ENCODE measurements around the gene CDKN1C.
"Not testable (repeated sequence)": the region's sequence is repeated elsewhere in the genome, so short reads cannot be mapped to it uniquely, and the experiment has no call there.

The CDKN1C gene

DNA sequence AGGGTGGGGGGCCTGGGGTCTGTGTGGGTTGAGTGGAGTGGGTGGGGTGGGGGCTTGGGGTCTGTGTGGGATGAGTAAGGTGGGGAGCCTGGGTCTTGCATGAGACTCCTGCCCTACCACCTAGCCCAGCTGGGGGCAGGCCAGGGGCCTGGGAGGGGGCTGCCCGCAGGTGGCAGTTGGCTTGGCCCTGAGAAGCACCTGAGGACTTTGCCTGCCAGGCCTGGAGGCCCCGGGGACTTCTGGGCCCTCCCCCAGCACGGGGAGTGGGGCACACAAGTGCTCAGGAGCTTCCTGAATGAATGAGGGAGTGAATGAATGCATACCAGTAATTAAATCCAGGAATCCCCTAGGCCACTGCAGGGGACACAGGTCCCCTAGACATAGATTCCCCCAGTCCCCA is 37.1 kb upstream of the CDKN1C start:
- DNase-seq, result no peak

DNA sequence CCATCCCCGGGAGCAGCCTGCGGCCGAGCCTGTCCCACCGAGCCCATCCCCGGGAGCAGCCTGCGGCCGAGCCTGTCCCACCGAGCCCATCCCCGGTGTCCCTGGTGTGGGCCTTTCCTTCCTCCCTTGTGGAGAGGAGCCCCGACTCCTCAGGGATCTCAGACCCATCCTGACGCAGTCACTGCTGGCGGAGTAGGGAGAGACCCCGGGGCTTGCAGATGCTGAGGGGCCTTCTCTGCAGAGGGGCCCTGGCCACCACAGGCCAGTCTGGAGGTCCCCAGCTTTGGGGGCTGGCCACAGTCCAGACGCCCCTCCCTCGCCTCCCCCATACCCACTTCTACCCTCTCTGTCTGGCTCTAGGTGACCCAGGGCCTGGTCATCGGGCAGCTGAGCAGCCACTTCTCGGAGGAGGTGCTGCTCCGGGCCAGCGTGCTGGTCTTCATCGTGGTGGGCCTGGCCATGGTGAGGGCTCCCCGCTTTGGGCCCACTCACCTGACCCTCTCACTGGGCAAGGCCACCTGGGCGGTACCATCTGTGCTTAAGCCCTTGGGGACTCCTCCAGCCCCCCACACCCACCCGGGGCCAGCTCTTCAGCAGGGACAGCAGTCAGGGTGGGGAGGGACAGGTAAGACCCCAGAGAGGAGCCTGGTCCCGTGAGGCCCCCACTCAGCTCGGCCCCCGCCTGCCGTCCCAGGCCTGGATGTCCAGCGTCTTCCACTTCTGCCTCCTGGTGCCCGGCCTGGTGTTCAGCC is 36.3 kb upstream of the CDKN1C start:
- DNase-seq, result no peak

DNA sequence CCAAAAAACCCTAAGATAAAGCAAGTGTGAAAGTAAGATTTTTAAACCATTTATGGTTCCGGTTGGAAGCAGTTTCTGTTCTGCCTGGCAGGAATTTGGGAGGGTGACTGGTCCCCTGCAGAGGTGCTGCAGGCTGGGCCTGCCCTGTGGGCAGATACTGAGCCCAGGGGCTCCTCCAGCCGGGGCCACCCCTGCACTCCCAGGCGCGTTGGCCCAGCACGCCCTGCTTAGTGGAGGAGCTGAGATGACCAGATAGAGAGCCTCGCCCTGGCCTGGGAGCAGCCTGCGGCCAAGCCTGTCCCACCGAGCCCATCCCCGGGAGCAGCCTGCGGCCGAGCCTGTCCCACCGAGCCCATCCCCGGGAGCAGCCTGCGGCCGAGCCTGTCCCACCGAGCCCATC is 35.7 kb upstream of the CDKN1C start:
- DNase-seq, result no peak

DNA sequence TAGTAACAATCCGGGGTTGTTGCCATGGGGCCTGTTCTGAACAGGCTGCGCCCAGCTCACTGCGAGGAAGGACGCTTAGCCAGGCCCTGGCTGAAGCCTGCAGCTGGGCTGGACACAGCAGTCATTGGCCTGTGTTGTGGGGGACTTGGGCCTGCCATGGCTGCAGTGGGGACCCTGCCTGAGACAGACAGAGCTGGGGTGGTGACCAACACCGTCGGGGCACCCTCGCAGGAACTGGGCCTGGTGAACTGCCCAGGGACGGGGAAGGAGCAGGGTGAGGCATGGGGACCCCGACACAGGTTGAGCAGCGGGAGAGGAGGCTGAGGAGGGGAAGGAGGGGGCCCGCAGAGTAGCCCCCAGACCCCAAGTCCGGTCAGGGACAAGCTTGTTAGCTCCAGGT is 34.8 kb upstream of the CDKN1C start:
- DNase-seq, result no peak

DNA sequence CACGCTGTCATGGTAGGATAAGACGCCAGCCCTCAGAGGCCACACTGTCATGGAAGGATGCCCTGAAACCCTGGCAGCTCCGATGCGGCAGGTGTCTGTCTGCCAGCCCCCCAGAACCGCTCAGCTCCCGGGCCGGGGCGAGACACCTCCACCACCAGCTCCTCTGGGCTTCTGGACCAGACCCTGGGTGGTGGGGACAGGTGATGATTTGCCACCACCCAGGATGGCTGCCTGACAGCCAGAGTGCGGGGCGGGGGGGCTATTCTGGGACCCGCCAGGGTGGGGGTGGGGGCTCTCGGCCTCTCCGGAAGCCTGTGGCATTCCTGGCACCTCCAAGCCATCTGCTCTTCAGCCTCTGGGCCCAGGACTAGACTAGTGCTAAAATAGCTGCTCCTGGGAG is 34.3 kb upstream of the CDKN1C start:
- DNase-seq, result no peak

DNA sequence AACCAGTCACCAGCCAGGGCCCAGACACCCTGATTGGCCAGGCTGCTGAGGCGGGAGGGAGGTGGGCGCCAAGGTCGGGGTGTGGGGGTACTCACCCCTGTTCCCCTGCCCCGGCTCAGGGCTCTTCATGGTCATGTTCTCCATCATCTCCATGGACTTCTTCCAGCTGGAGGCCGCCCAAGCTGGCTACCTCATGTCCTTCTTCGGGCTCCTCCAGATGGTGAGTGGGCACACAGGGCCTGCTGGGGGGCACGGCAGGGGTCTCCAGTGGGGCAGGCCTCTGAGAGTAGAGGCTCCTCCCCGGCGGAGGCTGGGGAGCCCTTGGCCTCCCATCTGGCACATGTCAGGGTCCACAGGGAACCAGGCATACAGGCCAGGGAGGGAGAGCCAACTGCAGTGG is 33.6 kb upstream of the CDKN1C start:
- no peak for DNase-seq

DNA sequence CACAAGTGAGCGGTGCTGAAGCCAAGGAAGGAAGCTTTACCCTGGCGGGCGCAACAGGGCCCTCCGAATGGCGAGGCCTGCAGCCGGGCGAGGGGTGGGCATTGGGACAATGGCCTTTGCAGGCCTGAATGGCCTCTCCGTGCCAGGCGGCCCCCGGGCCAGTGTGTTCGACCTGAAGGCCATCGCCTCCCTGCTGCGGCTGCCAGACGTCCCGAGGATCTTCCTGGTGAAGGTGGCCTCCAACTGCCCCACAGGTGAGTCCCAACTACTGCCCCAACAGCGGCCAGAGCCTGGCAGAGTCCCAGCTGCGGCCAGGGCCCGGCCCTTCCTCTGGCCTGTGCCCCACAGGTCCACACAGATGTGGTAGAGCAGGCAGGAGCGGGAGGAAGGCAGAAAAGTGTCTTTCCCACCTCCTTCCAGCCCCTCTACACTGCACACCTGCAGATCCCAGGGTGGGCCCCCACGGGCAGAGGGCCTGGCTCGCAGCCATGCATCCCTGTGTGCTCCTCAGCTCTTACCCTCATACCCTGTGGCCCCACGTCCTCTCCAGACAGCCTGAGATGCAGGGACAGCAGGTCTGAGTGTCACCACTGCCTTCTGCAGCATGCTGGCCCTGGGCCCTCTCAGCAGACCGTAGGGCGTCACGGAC is 32.4 kb upstream of the CDKN1C start:
- DNase-seq, result no peak

DNA sequence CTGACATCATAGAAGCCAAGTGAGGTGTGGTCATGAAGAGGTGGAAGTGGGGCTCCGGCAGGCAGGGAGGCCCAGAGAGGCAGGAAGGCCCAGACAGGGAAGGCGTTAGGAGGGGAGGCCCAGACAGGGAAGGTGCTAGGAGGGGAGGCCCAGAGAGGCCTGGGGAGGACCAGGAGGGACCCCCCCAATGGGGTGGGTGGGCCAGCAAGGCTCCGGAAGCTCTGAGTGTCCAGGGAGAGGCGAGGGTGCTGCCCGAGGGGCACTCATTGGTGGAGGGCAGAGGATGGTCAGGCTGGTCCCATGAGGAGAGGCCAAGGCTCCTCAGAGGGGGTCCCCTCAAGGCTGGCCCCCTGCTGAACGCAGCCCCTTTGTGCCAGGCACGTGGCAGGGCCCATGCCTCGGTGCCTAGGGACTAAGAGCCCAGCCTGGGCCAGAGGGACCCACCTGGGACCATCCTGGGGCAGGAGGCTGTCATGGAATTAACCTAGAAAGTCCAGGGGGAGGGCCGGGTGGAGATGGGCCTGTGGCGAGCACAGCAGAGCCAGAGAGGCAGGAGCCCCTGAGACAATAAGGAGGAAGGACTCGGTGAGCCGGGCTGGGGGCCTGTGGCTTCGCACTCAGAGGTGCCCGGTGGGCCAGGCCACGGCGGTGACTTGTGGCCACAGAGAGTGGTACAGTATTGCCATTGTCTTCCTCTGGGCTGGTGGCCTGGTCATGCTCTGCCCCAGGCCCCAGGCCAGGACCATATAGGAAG is 31.5 kb upstream of the CDKN1C start:
- DNase-seq, result no peak

DNA sequence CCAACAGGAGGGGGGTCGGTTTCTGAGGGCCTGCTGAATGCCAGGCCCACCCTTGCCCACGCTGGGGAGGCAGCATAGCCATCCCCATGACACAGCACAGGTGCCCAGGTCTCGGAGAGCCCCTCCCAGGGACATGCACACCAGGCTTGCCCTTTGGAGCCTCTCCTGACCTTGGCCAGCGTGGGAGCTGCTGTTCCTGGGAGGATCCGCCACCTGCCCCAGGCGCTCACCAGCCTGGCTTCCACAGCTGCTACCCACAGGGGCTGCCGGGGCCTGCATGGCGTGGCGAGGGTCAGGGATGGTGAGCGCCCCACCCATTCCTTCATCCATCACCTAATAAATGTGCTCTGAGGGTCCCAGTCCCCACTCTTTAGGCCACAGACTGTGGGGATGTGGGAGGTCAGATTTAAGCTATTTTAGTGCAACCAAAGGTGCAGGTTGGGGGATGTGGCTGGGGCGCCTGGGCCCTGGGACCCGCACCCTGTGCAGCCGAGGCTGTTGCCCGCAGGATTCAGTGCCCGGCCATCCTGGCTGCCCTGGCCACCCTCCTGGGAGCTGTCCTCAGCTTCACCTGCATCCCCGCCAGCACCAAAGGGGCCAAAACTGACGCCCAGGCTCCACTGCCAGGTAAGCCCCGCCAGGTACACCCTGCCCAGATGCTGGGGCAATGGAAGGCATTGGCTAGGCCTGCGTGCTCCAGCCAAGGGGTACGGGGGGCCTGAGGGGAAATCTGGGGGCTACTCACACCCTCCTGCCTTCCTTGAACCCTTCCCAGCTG is 30.7 kb upstream of the CDKN1C start:
- DNase-seq, result no peak

DNA sequence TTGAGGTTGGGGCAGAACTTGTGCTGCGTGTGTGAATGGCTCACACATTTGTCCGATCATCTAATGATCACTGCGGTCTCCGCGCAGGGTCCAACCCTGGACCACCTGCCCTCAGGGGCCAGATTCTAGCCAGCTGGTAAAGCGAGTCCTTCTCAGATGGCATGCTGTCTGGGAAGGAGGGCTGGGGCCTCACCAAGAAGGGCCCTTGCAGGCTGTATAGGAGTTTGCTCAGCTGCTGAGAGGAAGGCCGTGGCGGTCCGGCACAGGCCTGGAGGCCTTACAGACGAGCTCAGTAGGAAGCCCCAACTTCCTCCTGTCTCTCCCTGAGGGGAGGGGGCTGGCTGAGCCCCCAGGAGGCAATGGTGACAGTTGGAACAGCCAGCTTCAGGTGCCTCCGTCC is 29.9 kb upstream of the CDKN1C start:
- no peak for DNase-seq

DNA sequence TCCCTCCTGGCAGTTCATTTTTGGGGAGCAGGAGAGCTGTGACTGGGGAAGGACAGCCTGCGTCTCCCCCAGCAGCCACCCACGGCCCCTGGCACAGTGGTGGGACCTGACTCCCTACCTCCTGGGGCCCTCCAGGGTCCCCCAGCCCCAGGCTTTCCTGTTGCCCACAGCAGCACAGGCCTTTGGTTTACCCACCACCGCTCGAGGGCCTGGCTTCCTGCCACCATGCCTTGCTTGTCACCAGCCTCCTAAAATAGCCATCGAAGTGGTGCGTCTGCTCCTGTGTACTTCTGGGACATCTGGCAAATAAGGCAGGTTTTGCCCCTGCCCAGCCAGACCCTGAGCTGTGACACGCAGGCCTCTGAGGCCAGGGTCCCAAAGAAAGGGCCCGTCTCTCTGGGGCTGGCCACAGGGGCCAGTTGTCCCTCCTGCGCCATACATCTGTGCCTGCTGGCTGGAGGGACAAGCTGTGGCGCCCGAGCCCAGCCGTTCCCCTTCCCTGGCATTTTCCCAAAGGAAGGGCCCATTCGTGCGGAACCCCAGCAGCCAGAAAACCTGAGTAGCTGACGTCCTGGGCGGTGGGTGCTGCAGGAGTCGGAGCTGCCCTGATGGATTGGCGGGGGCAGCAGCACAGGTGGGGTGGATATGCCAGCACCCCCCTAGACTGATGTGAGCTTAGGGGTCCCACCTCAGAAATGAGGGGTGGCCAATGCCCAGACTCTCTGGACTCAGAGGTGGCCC is 29.1 kb upstream of the CDKN1C start:
- no peak for DNase-seq

DNA sequence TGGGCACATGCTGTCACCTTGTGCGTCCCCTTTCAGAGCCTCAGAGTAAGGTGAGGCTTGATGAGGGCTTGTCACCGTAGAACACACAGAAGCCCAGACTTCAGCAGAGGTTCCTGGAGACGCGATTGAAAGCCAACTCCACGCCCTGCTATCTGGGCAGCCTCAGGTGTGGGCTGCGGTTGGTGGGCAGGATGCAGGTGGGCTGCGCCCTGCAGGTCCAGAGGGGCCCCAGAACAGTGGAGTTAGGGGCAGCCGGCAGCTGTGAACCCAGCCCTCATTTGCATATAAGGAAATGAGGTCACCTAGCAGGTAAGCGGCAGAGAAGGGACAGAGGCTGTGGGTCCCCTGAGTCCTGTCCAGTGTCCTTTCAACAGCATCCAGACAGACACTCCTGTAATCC is 28.2 kb upstream of the CDKN1C start:
- no peak for DNase-seq

DNA sequence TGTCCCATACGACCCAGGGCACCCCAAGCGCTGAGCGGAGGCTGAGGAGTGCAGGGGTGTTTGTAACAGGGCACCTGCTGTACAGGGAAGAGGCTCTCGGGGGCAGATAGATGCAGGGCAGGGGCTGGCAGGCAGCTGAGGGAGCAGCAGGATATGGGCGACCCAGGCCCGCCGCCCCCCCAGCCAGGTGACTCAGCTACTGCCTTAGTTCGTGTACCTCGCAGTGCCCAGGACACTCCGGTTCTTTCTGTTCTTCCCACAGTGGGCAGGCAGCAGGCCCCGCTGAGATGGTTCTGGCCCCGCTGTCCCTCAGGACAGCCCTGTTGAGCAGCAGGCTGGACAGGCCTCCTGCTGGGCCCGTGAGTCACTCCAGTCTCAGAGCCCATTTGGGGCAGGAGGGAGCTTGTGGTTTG is 27.4 kb upstream of the CDKN1C start:
- DNase-seq, result no peak

DNA sequence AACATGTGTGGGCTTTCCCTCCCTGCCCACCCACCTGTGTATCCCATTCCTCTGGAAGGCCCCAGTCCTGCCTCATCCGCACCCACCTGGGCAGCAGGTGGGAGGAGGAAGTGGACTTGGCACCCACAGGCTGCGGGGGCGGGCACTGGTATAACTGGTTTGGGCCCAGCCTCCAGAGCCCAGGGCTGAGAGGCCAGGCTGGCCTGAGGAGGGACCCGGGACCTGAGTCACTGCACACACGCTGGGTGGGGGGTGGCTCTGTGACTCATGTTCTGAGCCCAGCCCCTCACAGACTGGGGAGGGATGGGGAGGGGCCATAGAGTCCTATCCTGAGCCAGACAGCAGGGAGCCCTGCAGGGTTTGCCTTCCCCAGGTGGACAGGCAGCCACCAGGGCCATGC is 26.9 kb upstream of the CDKN1C start:
- DNase-seq, result no peak

DNA sequence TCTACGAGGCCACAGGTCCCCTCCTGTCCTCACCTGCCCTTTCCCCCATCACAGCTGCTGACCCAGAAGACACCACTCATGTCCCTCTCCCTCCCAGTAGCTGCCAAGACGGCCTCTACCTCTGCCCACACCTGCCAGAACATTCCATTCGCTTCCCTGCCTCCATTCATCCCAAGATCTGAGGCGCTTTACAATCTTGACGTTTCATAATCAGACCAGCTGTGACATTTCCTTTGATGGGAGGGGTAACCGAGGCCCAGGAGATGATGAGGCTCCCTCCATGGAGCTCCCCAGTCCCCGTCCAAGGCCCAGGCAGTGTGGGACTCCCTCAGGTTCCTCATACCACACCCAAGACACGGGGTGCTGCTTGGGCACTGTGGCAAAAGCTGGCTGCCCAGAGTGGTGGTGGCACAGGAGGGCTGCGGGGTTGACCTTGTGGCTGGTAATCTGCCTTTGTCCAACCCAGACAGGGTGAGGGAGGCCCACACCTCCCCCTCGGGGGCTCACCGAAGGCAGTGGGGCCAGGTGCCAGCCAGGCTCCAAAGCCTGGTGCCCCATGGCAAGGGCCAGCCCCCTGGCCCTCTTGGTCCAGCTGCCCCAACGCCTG is 26.3 kb upstream of the CDKN1C start:
- no peak for DNase-seq

DNA sequence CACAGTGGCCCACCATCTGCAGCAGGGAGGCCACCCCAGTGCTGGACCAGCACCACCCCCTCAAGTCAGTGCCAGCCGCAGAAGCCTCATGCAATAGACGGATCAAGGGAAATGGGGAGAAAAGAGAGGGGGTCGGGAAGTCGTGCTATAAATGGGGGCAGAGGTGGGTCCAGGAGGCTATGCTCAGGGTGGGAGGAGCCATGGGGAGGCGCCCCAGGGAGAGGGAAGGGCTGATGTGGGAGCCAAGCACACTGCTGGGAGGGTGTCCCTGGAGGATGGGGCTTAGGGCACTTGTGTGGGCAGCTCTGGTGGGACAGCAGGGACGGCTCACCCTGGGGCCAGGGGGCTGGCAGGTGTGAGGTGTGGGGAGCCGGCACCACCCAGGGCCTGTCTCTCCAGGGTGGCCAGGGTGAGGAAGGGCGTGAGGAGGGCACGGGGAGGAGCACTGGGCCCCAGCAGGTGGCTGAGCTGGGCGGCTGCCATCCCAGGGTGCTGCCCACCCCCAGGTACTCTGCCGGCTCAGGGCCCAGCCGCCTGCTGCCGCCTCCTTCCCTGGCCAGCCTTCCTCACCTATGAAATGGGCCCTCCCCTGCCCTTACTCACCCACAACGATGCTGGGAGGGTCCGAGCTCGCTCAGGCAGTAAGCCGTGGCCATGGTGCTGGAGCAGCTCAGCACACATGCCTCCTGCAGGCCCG is 25.7 kb upstream of the CDKN1C start:
- no peak for DNase-seq

DNA sequence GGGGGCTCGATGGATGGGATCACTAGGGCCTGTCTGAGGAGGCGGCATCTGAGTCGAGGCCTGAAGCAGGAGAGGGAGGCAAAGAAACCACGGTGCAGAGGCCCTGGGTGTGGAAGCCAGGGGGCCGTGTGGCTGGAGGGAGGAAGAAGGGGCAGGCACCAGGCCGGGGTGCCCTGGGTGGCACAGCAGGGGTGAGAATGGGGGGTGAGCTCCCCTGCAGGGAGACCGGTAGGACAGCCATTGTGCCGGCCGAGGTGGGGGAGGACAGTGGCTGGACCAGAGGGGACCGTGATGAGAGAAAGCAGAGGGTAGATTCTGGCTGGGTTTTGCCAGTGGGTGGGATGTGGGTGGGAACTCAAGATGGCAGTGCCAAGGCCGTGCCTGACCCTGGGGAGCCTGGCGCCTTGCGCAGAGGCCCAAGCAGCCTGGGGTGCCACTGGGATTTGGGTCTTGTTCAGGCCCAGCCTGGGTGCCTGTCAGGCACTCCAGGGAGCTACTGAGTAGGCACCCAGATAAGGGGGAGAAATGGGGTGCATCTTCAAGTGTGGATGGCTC is 24.9 kb upstream of the CDKN1C start:
- no peak for DNase-seq

DNA sequence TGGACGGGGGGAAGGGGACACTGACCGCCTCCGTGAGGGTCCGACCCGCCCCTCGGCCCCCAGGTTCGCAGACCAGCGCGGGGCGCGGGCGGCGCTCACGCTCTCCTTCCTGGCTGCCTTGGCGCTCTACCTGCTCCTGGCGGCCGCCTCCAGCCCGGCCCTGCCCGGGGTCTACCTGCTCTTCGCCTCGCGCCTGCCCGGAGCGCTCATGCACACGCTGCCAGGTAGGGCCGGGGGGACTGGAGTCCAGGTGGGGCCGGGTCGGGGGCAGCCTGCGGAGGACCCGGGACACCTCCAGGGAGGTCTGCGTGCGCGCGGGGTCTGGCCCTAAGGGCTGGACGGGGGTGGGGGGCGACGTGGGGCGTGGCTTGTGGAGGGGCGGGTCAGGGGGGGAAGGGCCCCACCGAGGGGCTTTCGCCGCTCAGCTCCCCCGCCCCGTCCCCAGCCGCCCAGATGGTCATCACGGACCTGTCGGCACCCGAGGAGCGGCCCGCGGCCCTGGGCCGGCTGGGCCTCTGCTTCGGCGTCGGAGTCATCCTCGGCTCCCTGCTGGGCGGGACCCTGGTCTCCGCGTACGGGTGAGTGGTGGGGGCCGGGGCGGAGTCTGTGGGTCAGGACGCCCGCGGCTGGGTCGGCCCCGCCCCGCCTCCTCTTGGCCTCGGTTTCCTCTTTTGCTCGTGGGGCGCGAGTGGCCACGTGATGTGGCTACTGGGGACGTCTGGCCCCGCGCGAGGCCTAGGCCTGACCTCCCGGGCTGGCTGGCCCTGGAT is 23.7 kb upstream of the CDKN1C start:
- no peak for DNase-seq

DNA sequence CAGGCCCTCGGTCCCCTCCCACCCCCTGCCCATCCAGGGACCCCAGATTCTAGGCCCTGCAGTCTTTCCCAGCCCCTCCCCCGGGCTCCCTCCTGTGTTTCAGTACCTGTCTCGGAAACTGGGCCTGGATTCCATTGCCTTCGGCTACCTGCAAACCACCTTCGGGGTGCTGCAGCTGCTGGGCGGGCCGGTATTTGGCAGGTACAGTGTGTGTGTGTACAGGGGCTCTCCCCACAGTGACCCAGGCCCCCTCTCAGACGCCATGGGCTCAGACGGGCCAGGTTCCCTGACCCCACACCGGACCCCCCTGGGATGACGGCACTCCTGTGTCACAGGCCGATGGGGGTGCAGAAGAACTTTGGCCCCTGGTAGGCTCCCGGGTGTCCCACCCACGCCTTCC is 22.6 kb upstream of the CDKN1C start:
- DNase-seq, result no peak

DNA sequence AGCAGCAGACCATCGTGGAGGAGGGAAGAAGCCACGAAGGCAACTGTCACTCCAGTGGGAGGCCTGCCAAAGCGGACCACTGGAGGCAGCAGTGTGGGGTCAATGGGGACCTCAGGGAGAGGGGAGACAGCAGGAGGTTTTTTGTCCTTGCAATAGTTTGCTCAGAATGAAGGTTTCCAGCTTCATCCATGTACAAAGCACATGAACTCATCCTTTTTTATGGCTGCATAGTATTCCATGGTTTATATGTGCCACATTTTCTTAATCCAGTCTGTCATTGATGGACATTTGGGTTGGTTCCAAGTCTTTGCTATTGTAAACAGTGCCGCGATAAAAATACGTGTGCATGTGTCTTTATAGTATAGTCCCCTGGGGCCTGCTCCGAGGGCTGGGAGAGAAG is 19.7 kb upstream of the CDKN1C start:
- not testable (repeated sequence) for DNase-seq
